Stimulated activated CD8-positive, alpha-beta memory T cell treated with anti-CD3 and anti-CD28 coated beads, Interleukin-7, amount 100 ng/mL, for 4 hours (primary cell): ENCODE results near the gene SCYGR7.
"Not testable (repeated sequence)": the region's sequence is repeated elsewhere in the genome, so short reads cannot be mapped to it uniquely, and the experiment has no call there.

Experiments
- DNase-seq, 2 donors: peaks; one replicate each; pipeline ENCODE4 v3.0.0-alpha.2; 2020; ENCODE audit warnings: low read depth in 2 of 2

SCYGR7 gene

DNA sequence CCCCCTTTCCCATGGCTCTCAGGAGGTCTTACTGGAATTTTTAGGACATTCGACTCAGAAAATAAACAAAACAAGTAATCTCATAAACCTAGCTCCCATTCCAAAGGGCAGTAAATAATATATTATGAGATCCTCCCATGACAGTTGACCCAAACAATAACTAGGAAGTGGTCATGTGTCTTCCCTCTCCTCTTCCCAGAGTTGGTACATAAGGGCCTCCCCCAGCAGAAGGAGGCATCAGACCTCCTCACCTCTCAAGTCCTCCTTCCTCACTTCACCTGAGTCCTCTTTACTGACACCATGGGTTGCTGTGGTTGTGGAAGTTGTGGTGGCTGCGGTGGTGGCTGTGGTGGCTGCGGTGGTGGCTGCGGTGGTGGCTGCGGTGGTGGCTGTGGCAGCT, at the start of gene SCYGR7:
Gene SCYGR7, plus strand, starts transcription at position 301 of the 400 bp plus-strand sequence. Its CDS starts 0 bp downstream, at position 301.
- DNase-seq = no peak

DNA sequence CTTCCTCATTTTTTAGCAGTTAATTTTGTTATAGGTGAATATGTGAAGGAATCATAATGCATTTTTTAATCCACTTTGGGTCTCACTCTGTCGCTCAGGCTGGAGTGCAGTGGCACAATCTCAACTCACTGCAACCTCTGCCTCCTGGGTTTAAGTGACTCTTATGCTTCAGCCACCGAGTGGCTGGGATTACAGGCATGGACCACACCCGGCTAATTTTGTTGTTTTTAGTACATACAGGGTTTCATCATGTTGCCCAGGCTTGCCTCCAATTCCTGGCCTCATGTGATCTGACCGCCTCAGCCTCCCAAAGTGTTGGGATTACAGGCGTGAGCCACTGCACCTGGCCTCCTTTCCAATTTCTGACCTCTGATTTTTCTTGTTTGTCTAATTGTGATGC, 43.9 kb upstream of the SCYGR7 start:
- DNase-seq = no peak

DNA sequence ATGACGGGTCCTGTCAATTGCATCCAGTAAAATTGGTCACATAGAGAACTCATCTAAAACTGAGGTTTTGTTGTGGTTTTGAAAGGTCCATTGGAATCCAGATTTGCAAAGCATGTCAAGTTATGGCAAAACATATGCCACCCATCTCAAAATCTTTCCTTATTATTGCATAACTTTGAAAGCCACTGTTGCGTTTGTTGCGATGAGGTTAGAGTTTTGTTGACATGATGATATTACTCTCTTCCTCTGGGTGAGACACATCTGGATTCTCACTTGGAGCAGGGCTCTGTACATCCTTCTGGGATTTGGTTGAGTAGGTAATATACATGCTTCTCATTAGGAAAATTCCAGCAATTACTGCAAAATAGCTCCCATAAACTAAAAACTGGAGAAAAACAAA, 40.9 kb upstream of the SCYGR7 start:
- DNase-seq = no peak

- no peak for DNase-seq
Measured at GRCh38 chr2:227696990-227697679, 31.0 kb upstream of the SCYGR7 start.

DNA sequence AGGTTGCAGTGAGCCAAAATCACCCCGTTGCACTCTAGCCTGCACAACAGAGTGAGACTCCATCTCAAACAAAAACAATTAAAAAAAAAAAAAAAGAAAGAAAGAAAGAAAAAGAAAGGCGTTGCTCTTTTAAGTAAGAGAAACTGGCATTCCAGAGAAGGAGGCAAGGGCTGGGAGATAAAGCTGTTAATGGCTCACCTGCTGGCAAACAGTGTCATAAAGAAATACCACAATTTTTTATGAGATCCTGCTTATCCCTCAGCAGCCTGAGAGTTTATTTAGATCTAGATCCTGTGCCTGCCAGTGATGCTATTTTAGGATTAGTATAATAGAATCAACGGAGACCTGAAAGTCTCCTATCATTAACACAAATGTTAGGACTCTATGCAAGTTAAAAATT, 26.6 kb upstream of the SCYGR7 start:
- no peak for DNase-seq

- no peak for DNase-seq
Measured at GRCh38 chr2:227703280-227703732, 24.8 kb upstream of the SCYGR7 start.

GRCh38 chr2:227703961-227704360, 24.2 kb upstream of the SCYGR7 start:
- no peak for DNase-seq

DNA sequence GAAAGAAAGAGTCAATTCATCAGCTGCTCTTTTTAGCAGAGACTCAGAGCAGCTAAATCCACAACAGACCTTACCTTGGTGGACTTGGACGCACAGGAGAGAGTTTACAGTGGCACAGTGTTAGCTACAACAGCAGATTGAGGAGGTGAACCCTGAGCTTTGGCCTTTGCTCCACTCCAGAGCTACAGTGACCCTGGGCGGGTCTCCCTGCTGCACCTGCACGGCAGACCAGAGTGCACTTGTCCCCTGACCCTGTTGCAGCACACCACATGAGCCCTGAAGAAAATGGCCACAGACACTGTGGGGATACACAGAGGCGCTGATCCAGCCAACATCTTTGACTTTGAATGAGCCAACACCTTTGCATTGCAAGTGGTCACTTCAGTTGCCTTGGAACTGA, 21.3 kb upstream of the SCYGR7 start:
- DNase-seq = no peak

GRCh38 chr2:227707390-227707789, 20.7 kb upstream of the SCYGR7 start:
- no peak for DNase-seq

GRCh38 chr2:227710986-227711385, 17.1 kb upstream of the SCYGR7 start:
- DNase-seq = no peak

GRCh38 chr2:227713291-227713690, 14.8 kb upstream of the SCYGR7 start:
- no peak for DNase-seq

DNA sequence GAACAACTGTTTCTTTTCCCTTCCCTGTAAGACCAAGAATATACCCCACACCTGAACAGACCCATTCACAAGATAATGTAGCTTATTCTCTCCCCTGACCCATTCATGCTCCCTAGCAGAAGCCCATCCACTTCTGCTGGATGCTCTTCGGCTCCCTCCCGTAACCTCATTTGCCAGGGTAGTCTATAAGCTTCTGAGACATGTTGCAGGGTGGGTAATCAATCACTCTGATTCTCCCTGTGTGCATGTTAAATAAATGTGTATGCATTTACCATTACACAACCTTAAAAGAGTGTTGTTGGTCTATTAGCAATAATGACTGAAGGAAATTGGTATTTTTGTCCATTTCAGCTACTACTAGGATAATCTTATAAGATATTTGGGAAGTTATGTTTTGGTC, 11.6 kb upstream of the SCYGR7 start:
- no peak for DNase-seq

DNA sequence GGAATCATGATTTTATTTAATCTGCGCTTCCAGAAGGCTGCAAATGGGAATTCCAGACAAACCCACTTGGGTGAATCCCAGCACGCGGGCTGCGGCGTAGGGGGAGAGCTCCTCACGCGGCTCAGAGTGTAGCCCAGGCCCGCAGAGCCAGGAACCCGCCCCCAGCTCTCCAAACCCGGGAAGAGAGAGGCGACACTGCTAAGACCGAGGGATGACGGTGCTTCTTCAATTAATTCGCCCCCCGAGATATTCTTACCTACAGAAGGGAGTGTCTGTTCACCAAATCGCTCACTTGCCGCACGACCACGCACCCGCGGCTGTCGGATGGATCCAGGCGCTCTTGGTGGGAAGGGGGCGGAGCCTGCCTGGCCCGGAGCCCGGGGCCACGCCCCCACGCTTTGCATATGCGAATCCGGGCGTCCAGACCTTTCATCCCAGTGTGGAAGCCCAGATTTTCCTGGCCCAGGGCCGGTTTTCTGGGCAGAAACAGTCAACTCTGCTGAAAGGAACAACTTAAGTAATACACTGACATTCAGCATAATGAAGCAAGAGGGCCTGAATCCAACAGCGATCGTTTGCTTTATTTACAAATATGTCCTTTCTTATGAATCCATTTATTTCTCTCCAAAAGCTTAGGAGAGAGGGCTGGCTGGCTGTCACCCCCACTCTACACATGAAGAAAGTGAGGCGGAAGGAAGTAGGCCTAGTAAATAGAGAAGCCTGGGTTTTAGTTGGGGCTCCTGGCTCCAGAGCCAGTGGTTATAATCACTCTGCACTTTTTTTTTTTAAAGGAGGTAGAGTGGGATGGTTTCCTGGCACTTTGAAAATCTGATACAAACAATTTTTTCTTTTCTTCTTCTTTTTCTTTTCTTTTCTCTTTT, 10.2 kb upstream of the SCYGR7 start, which contains the start of gene SLC19A3:
Gene SLC19A3, minus strand, starts transcription at position 342 of the 881 bp plus-strand sequence. CDS start 15,710 bp downstream, outside the sequence.
- no peak for DNase-seq

- DNase-seq = no peak
Measured at GRCh38 chr2:227719641-227720040, 8.5 kb upstream of the SCYGR7 start.

- DNase-seq = no peak
Measured at GRCh38 chr2:227720680-227721079, 7.5 kb upstream of the SCYGR7 start.

DNA sequence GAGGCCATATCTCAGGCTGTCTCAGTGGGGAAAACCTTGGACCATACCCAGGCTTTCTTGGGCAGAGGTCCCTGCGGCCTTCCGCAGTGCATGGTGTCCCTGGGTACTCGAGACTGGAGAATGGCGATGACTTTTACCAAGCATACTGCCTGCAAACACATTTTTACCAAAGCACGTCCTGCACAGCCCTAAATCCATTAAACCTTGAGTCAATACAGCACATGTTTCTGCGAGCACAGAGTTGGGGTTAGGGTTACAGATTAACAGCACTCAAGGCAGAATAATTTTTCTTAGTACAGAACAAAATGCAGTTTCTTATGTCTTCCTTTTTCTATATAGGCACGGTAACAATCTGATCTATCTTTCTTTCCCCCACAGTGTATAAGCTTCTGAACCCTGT, 5.3 kb upstream of the SCYGR7 start:
- not testable (repeated sequence) for DNase-seq

- DNase-seq = no peak
Measured at GRCh38 chr2:227724394-227725039, 3.6 kb upstream of the SCYGR7 start, which contains the start of gene SCYGR6. Gene SCYGR6 (minus strand): TSS chr2:227724757. CDS start chr2:227724757, 0 bp downstream.

- DNase-seq = no peak
Measured at GRCh38 chr2:227739351-227739750, 11.2 kb downstream of the SCYGR7 start.

DNA sequence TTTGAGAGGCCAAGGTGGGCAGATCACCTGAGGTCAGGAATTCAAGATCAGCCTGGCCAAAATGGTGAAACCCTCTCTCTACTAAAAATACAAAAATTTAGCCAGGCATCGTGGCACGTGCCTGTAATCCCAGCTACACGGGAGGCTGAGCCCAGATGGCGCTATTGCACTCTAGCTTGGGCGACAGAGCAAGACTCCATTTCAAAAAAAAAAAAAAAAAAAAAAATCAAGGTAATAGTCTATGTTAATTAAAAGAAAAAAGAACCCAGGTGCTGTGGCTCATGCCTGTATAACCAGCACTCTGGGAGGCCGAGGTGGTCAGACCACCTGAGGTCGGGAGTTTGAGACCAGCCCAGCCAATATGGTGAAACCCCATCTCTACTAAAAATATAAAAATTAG, 12.6 kb downstream of the SCYGR7 start:
- DNase-seq = not testable (repeated sequence)

GRCh38 chr2:227745594-227745993, 17.5 kb downstream of the SCYGR7 start, which contains the start of gene SCYGR8:
Gene SCYGR8 (plus strand): TSS chr2:227745894. CDS start chr2:227745894, 0 bp downstream.
- DNase-seq = no peak

DNA sequence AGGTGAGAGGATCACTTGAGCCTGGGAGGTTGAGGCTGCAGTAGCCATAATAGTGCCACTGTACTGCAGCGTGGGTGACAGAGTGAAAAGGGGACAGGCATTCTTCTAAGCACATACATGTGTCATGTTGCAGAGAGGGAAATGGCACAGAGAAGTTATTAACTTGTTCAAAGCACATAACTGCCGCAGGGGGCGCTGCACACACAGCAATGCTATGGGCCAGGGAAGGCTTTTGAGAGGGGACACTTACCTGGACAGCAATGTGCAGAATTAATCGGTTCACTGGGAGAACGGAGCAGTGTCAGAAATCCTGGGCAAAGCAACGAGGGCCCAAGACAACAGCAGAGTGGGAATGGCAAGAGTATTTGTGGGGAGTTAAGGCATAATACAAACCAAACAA, 19.9 kb downstream of the SCYGR7 start:
- DNase-seq = no peak

DNA sequence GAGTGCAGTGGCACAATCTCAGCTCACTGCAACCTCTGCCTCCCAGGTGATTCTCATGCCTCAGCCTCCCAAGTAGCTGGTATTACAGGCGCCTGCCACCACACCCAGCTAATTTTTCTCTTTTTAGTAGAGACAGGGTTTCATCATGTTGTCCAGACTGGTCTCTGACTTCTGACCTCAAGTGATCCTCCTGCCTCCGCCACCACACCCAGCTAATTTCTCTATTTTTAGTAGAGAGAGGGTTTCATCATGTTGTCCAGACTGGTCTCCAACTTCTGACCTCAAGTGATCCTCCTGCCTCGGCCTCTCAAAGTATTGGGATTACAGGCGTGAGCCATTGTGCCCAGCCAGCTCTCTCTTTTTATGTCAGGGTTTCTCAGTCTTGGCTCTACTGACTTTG, 28.1 kb downstream of the SCYGR7 start:
- not testable (repeated sequence) for DNase-seq
